Measurements from ENCODE around the gene ADGRB3.
"Not testable (repeated sequence)": the region's sequence is repeated elsewhere in the genome, so short reads cannot be mapped to it uniquely, and the experiment has no call there.

ADGRB3 gene

GRCh38 chr6:69433116-69433515 is 798.0 kb downstream of the ADGRB3 start:
- DNase-seq (ENCODE audit: low read depth): not testable (repeated sequence)

GRCh38 chr6:69438113-69438512 is 803.0 kb downstream of the ADGRB3 start:
- no peak for DNase-seq (ENCODE audit: low read depth)

Data from non-pigmented ciliary epithelial cell (primary cell).